ENCODE results near the gene OR6C75.

Gene OR6C75

GRCh38 chr12:55372521-55372920 is 9.7 kb downstream of the OR6C75 start:
- H3K9me2 ChIP-seq (replicated peaks; ENCODE audit: insufficient read depth, low read length) = no peaks in the 10 kb centered on the region
- H3K27ac ChIP-seq (ENCODE audit: low read length) = no peak overlapping the region
- H3K4me3 ChIP-seq (ENCODE audit: low read length) = no peak overlapping the region
- no peaks in the 10 kb centered on the region for H3K4me1 ChIP-seq (ENCODE audit: low read length)
- no peak for DNase-seq
- TF ChIP-seq EZH2 (optimal IDR thresholded peaks at IDR 0.05; ENCODE audit: low read depth, low read length) (no peak), EZH2phosphoT487 (IDR thresholded peaks at IDR 0.05; ENCODE audit: low read length) (no peak), CTCF (IDR thresholded peaks at IDR 0.05; ENCODE audit: low read length) (no peak)
- H3K27me3 ChIP-seq (replicated peaks; ENCODE audit: insufficient read depth, low read length) = no peaks in the 10 kb centered on the region
- H2AFZ ChIP-seq (ENCODE audit: low read length) = no peak overlapping the region
- H3K79me2 ChIP-seq (ENCODE audit: low read length) = no peaks in the 10 kb centered on the region
- no peaks in the 10 kb centered on the region for H3K36me3 ChIP-seq (replicated peaks; ENCODE audit: insufficient read depth, low read length)
- H4K20me1 ChIP-seq (ENCODE audit: insufficient read depth, low read length) = no peaks in the 10 kb centered on the region
- H3K9ac ChIP-seq (ENCODE audit: low read length) = no peak overlapping the region
- H3K9me3 ChIP-seq (replicated peaks; ENCODE audit: insufficient read depth, low read length) = no peaks in the 10 kb centered on the region
- H3K4me2 ChIP-seq (ENCODE audit: low read depth, low read length) = no peak overlapping the region
- H3F3A ChIP-seq (ENCODE audit: insufficient read depth, low read length) = no peaks in the 10 kb centered on the region

DNA sequence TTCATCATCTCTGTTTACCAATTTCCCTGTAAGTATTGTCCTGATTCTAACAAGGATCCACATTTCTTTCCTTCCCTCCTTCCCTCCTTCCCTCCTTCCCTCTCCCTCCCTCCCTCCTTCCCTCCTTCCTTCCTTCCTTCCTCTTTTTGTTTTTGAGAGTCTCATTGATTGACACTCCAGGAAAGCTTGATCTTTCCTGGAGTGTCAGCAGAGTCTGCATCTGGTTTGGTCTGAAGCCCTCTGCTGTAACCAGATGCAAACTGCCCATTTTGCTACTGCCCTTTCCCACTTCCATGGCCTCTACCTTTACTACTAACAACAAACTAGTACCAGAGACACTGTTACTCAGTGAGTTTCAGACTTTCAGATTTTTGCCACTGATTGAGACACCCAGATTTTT is 23.1 kb downstream of the OR6C75 start:
- no peaks in the 10 kb centered on the region for H3F3A ChIP-seq (ENCODE audit: insufficient read depth, low read length)
- no peak overlapping the region for H3K4me3 ChIP-seq (ENCODE audit: low read length)
- H4K20me1 ChIP-seq (ENCODE audit: insufficient read depth, low read length) = no peaks in the 10 kb centered on the region
- H3K79me2 ChIP-seq (ENCODE audit: low read length) = no peaks in the 10 kb centered on the region
- no peak overlapping the region for H3K9ac ChIP-seq (ENCODE audit: low read length)
- no peaks in the 10 kb centered on the region for H3K36me3 ChIP-seq (replicated peaks; ENCODE audit: insufficient read depth, low read length)
- H3K27ac ChIP-seq (ENCODE audit: low read length) = no peak overlapping the region
- no peaks in the 10 kb centered on the region for H3K4me1 ChIP-seq (ENCODE audit: low read length)
- DNase-seq = no peak
- H3K9me2 ChIP-seq (replicated peaks; ENCODE audit: insufficient read depth, low read length) = no peaks in the 10 kb centered on the region
- H3K9me3 ChIP-seq (replicated peaks; ENCODE audit: insufficient read depth, low read length) = no peaks in the 10 kb centered on the region
- no peaks in the 10 kb centered on the region for H3K27me3 ChIP-seq (replicated peaks; ENCODE audit: insufficient read depth, low read length)
- TF ChIP-seq EZH2 (optimal IDR thresholded peaks at IDR 0.05; ENCODE audit: low read depth, low read length) = no peak
- TF ChIP-seq CTCF (IDR thresholded peaks at IDR 0.05; ENCODE audit: low read length) = no peak
- TF ChIP-seq EZH2phosphoT487 (IDR thresholded peaks at IDR 0.05; ENCODE audit: low read length) = no peak
- H2AFZ ChIP-seq (ENCODE audit: low read length) = no peak overlapping the region
- H3K4me2 ChIP-seq (ENCODE audit: low read depth, low read length) = no peak overlapping the region

DNA sequence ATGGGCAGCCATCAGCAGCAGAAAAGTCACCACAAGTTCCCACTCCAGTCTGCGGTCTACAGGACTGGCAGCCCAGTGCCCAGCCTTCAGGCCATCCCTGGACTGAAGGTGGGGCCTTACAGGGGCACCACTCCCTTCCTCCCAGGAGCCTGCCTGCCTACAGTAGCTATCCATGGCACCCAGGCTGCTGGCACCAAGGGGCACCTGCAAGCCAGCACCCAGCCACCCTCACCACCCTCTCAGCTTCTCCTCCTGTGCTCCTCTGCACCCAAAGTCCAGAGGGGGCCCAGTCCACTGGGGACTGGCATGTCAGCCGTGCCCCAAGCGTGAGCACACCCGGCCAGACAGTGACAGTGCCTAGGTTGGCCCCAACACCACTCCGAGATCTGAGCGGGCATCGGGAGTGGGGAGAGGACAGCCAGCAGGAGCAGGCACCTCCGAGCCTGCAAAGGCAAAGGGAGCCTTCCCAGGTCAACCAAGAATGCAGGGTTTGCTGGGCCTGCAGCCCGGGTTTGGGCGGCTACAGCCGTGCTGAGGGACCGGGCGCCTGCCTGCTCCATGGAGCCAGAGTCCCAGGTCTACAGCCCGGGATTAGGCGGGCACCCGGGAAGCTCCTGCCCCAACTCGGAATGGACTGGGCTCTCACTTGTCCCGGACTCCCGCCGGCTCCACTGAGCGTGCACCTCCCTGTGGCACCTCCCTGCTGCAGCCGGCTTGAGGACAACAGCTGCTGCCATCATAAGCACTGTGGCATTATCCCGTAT is 29.4 kb downstream of the OR6C75 start:
- no peaks in the 10 kb centered on the region for H3K27me3 ChIP-seq (replicated peaks; ENCODE audit: insufficient read depth, low read length)
- H3F3A ChIP-seq (ENCODE audit: insufficient read depth, low read length) = no peaks in the 10 kb centered on the region
- no peak overlapping the region for H2AFZ ChIP-seq (ENCODE audit: low read length)
- no peaks in the 10 kb centered on the region for H4K20me1 ChIP-seq (ENCODE audit: insufficient read depth, low read length)
- H3K9me3 ChIP-seq (replicated peaks; ENCODE audit: insufficient read depth, low read length) = no peaks in the 10 kb centered on the region
- H3K9ac ChIP-seq (ENCODE audit: low read length) = no peak overlapping the region
- H3K27ac ChIP-seq (ENCODE audit: low read length) = no peak overlapping the region
- no peaks in the 10 kb centered on the region for H3K79me2 ChIP-seq (ENCODE audit: low read length)
- TF ChIP-seq EZH2phosphoT487 (IDR thresholded peaks at IDR 0.05; ENCODE audit: low read length) = no peak
- TF ChIP-seq CTCF (IDR thresholded peaks at IDR 0.05; ENCODE audit: low read length) = no peak
- no peak for TF ChIP-seq EZH2 (optimal IDR thresholded peaks at IDR 0.05; ENCODE audit: low read depth, low read length)
- H3K36me3 ChIP-seq (replicated peaks; ENCODE audit: insufficient read depth, low read length) = no peaks in the 10 kb centered on the region
- no peak overlapping the region for H3K4me3 ChIP-seq (ENCODE audit: low read length)
- no peaks in the 10 kb centered on the region for H3K9me2 ChIP-seq (replicated peaks; ENCODE audit: insufficient read depth, low read length)
- no peak overlapping the region for H3K4me2 ChIP-seq (ENCODE audit: low read depth, low read length)
- no peaks in the 10 kb centered on the region for H3K4me1 ChIP-seq (ENCODE audit: low read length)
- no peak for DNase-seq
